Measurements from ENCODE around the gene TAPBPL.

Gene TAPBPL

GRCh38 chr12:6437586-6437985 lies 14.3 kb upstream of the TAPBPL start:
- DNase-seq: no peak

GRCh38 chr12:6438345-6438744 lies 13.5 kb upstream of the TAPBPL start:
- no peak for DNase-seq

DNA sequence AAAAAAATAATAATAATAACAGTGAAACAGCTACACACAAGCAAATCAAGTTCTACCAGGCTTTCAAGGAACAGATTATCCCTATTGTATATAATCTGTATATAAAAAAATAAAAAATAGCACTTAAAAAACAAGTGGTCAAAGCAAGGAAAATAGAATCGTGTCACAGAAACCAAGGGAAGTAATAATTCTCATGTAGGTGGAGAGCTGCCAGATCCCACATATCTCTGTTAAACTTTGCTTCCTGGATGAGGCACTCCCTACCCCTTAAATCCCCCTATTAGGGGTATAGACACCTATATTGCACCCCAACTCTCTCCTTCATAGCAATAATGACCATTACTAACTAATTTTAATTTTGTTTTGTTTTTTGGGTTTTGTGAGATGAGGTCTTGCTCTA lies 11.5 kb upstream of the TAPBPL start:
- DNase-seq: no peak

DNA sequence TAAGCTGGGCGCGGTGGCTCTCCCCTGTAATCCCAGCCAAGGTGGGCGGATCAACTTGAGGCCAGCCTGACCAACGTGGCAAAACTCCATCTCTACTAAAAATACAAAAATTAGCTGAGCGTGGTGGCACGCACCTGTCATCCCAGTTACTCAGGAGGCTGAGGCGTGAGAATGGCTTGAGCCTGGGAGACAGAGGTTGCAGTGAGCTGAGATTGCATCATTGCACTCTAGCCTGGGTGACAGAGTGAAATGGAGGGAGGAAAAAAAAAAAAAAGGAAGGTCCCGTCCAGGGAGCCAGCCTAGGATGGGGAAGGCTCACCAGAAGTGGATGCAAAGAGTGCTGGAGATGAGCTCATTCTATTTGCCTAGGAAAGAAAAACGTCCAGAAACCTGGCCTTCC lies 9.0 kb upstream of the TAPBPL start:
- DNase-seq: no peak

DNA sequence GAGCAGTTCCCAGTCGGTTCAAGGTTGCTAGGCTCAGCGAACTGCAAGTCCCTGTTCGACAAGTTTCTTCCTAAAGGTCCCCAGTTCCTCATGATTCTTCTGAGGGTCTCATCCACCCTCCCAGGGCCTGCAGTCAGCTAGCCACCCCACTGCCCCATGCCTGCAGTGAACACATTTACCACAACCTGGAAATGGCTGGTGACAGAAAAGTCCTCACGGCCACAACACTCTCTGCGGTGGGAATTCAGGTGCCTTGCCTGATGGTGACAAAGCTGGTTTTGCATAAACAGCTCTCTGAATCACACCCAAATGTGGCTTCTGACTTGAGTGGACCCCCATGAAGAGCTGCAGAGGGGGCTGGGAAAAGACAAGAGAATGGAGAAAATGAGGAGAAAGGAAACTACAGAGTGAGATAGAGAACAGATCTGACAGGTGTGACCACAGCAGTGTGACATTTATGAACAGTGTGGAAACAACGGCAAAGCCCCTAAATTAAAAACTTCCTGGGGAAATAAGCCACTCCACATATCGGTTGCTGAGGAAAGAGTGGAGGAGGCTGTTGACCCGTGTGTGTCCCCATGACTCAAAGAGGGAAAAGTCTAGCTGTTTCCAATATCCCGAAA lies 8.4 kb upstream of the TAPBPL start:
- peak; percentile 70 for DNase-seq

DNA sequence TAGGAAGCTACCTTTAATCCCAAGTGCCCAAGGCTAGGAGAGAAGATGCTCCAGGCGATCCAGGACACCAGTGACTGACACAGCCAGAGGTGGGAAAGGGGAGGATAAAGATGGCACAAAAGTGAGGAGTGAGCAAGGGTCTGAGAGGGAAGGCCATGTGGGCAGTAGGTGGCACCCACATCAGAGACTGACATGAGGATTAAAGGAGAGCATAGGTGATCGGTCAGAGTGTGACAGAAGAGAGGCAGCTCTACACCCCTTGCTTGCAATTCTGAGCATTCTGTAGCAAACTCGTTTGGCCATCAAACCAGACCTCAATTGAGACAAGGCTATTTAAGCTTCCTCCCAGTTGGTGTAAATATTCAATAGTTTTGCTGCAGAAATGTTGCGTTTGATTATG lies 7.8 kb upstream of the TAPBPL start:
- no peak for DNase-seq

- no peak for DNase-seq
Measured at GRCh38 chr12:6444704-6445688, 6.8 kb upstream of the TAPBPL start, which contains the start of gene CD27. TSS of gene CD27 (plus strand) at chr12:6444955. CDS start at chr12:6445096, 141 bp downstream.

GRCh38 chr12:6450091-6450868 lies 1.6 kb upstream of the TAPBPL start:
- DNase-seq: no peak

DNA sequence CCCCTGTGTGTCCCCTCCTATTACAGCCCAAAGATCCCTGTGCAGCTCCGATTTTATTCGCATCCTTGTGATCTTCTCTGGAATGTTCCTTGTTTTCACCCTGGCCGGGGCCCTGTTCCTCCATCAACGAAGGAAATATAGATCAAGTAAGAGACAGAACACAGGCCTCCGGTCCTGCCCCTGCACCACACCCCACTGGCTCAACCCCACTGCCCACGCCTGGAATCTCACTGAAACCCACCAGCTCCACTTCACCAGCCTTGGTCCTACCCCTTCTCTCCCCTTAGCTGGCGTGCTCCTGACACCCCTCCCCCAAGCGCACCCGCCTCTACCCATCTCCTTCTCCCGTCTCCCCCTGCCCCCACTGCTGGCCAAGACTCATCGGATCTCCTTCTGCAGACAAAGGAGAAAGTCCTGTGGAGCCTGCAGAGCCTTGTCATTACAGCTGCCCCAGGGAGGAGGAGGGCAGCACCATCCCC lies 934 bp upstream of the TAPBPL start:
- no peak for DNase-seq

GRCh38 chr12:6452245-6452943 lies 552 bp downstream of the TAPBPL start:
- no peak for DNase-seq

DNA sequence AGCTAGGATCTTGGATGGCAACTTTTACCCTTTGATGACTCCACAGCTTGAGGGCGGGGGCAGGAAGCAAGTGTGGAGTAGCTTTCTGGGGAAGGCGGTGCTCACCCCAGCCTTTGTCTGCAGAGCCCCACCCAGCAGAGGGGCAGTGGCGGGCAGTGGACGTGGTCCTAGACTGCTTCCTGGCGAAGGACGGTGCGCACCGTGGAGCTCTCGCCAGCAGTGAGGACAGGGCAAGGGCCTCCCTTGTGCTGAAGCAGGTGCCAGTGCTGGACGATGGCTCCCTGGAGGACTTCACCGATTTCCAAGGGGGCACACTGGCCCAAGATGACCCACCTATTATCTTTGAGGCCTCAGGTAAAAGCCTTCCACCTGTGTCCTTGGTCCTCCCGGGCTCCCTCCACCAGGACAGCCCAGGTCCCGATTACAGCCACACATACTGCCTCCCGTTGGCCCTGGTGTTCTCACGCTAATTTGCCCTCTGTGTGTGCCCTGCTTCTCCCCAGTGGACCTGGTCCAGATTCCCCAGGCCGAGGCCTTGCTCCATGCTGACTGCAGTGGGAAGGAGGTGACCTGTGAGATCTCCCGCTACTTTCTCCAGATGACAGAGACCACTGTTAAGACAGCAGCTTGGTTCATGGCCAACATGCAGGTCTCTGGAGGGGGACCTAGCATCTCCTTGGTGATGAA lies 1.2 kb downstream of the TAPBPL start:
- DNase-seq: no peak

- DNase-seq: no peak
Measured at GRCh38 chr12:6457220-6457945, 5.5 kb downstream of the TAPBPL start.

DNA sequence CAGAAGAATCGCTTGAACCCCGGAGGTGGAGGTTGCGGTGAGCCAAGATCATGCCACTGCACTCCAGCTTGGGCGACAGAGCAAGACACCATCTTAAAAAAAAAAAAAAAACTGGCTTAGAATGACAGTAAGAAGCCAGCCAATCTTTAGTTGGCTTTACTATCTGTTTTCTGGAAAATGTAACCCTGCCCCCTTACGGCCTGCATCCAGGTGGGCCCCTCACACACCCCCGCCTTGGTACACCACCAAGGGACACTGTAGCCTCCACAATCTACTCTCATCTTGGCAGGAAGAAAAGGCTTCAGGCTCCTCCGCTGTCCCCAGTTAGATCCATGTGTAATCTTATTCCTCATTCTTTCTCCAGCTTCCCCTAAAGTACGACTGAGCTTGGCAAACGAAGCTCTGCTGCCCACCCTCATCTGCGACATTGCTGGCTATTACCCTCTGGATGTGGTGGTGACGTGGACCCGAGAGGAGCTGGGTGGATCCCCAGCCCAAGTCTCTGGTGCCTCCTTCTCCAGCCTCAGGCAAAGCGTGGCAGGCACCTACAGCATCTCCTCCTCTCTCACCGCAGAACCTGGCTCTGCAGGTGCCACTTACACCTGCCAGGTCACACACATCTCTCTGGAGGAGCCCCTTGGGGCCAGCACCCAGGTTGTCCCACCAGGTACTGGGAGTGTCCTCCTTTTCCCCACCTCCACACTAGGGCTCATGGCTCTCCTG lies 6.6 kb downstream of the TAPBPL start:
- no peak for DNase-seq

DNA sequence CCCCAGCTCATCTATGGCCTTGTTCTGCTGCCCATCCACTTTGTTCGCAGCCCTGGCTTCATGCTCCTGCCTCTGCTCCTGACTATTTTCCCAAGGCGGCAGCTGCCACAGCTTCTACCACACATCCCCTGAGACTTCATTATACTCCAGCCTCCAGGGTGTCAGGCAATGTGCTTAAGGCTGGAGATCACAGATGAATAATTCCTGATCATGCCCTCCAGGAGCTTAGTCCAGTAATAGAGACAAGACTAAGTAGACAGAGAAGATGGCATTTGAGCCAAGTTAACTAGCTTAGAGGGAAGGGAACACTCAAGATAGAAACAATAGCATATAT lies 7.1 kb downstream of the TAPBPL start:
- no peak for DNase-seq

GRCh38 chr12:6460751-6461371 lies 9.0 kb downstream of the TAPBPL start:
- peak; percentile 44 for DNase-seq

GRCh38 chr12:6461401-6462233 lies 9.8 kb downstream of the TAPBPL start:
- DNase-seq: peak; percentile 84

- peak; percentile 60 for DNase-seq
Measured at GRCh38 chr12:6462234-6462995, 10.6 kb downstream of the TAPBPL start.

DNA sequence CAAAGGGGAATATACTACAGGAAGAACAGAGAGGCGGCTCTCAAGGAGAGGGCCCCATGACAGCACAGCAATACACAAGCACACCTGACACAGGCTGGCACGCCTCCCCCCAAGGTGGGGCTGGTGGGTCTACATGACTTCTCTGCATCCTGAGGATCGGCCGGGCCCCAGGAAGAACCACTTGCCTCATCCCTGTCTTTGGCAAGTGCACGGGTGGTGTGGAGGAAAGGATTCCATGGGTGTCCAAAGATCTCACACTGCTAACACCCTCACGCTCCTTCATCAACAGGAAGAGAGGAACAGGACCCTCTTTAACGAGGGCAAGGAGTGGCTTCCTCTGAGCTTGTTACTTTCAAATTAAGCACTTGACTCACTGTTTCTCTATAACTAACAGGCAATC lies 11.4 kb downstream of the TAPBPL start:
- no peak for DNase-seq

Measured in stimulated activated CD4-positive, alpha-beta T cell treated with anti-CD3 and anti-CD28 coated beads, Interleukin-4, amount 100 ng/mL, for 24 hours (primary cell).